IPS-18c (cell line): ENCODE data around the gene RIT2.

ENCODE experiments used
- H3K4me3 ChIP-seq: 2 replicates; pipeline ENCODE4 v1.7.0; 2013; ENCODE audit warnings: low read depth, mild to moderate bottlenecking, low read length, moderate library complexity; ENCODE audit not compliant: insufficient read depth
- H3K9me3 ChIP-seq: one replicate; pipeline ENCODE4 v1.6.1; 2013; ENCODE audit warnings: mild to moderate bottlenecking, low read length, moderate library complexity; ENCODE audit not compliant: control insufficient read depth, insufficient read depth

The RIT2 gene

GRCh38 chr18:42920621-42921020, 194.9 kb downstream of the RIT2 start:
- Histone ChIP-seq H3K4me3 (no peak overlapping the region), H3K9me3 (no peaks in the 10 kb centered on the region)

- no peak overlapping the region for H3K4me3 ChIP-seq
Observed at GRCh38 chr18:42915299-42915698, 200.2 kb downstream of the RIT2 start.

GRCh38 chr18:42914476-42914875, 201.0 kb downstream of the RIT2 start:
- Histone ChIP-seq H3K4me3 (no peak overlapping the region), H3K9me3 (no peaks in the 10 kb centered on the region)

More at GRCh38 chr18:42915299-42915698, 200.2 kb downstream of the RIT2 start:
- H3K9me3 ChIP-seq: no peaks in the 10 kb centered on the region

GRCh38 chr18:42909095-42909494, 206.4 kb downstream of the RIT2 start:
- Histone ChIP-seq H3K4me3 (no peak overlapping the region), H3K9me3 (no peaks in the 10 kb centered on the region)

GRCh38 chr18:42906761-42907160, 208.7 kb downstream of the RIT2 start:
- Histone ChIP-seq H3K9me3 (no peaks in the 10 kb centered on the region), H3K4me3 (no peak overlapping the region)

- Histone ChIP-seq H3K4me3 (no peak overlapping the region), H3K9me3 (no peaks in the 10 kb centered on the region)
Observed at GRCh38 chr18:42901161-42901560, 214.3 kb downstream of the RIT2 start.

- H3K9me3 ChIP-seq: no peaks in the 10 kb centered on the region
- no peak overlapping the region for H3K4me3 ChIP-seq
Observed at GRCh38 chr18:42893977-42894376, 221.5 kb downstream of the RIT2 start.

GRCh38 chr18:42892181-42892580, 223.3 kb downstream of the RIT2 start:
- H3K4me3 ChIP-seq: no peak overlapping the region
- H3K9me3 ChIP-seq: no peaks in the 10 kb centered on the region

- no peaks in the 10 kb centered on the region for H3K9me3 ChIP-seq
- H3K4me3 ChIP-seq: no peak overlapping the region
Observed at GRCh38 chr18:42891705-42892104, 223.8 kb downstream of the RIT2 start.

GRCh38 chr18:42883169-42883568, 232.3 kb downstream of the RIT2 start:
- Histone ChIP-seq H3K4me3 (no peak overlapping the region), H3K9me3 (no peaks in the 10 kb centered on the region)

- H3K4me3 ChIP-seq: no peak overlapping the region
- H3K9me3 ChIP-seq: no peaks in the 10 kb centered on the region
Observed at GRCh38 chr18:42882122-42882521, 233.4 kb downstream of the RIT2 start.

GRCh38 chr18:42872838-42873237, 242.6 kb downstream of the RIT2 start:
- no peak overlapping the region for H3K4me3 ChIP-seq
- no peaks in the 10 kb centered on the region for H3K9me3 ChIP-seq

- Histone ChIP-seq H3K4me3 (no peak overlapping the region), H3K9me3 (no peaks in the 10 kb centered on the region)
Observed at GRCh38 chr18:42864876-42865275, 250.6 kb downstream of the RIT2 start.

- H3K4me3 ChIP-seq: no peak overlapping the region
Observed at GRCh38 chr18:42861271-42861670, 254.2 kb downstream of the RIT2 start.

GRCh38 chr18:42860548-42860947, 254.9 kb downstream of the RIT2 start:
- Histone ChIP-seq H3K4me3 (no peak overlapping the region), H3K9me3 (no peaks in the 10 kb centered on the region)

More at GRCh38 chr18:42861271-42861670, 254.2 kb downstream of the RIT2 start:
- no peaks in the 10 kb centered on the region for H3K9me3 ChIP-seq

- Histone ChIP-seq H3K9me3 (no peaks in the 10 kb centered on the region), H3K4me3 (no peak overlapping the region)
Observed at GRCh38 chr18:42860011-42860410, 255.5 kb downstream of the RIT2 start.

- H3K4me3 ChIP-seq: no peak overlapping the region
- no peaks in the 10 kb centered on the region for H3K9me3 ChIP-seq
Observed at GRCh38 chr18:42854558-42854957, 260.9 kb downstream of the RIT2 start.

- no peak overlapping the region for H3K4me3 ChIP-seq
- no peaks in the 10 kb centered on the region for H3K9me3 ChIP-seq
Observed at GRCh38 chr18:42850174-42851083, 265.1 kb downstream of the RIT2 start.

- Histone ChIP-seq H3K9me3 (no peaks in the 10 kb centered on the region), H3K4me3 (no peak overlapping the region)
Observed at GRCh38 chr18:42839408-42839807, 276.1 kb downstream of the RIT2 start.
